ENCODE data around the gene CACNB2. TPM values are rescaled to one million over a fixed set of nuclear protein-coding genes. Genes with fewer than 3 reads are reported as not detected.
A peak's percentile ranks its signal among the peaks of the same experiment; 100 is the strongest.

CACNB2 gene
- total and polyA plus RNA-seq, 10 of the 15 experiments (the other 5 are each of a cell fraction or from before 2014, with no cell fraction given) = 0.62 to 8.1 (median 1.2) TPM

GRCh38 chr10:18310761-18311160 lies 170.5 kb downstream of the CACNB2 start (continued):
- TF ChIP-seq USF1 (IDR thresholded peaks at IDR 0.05; ENCODE audit: borderline replicate concordance, extremely low read length, insufficient read depth, low read depth, low read length) (no peak), SREBF1 (IDR thresholded peaks at IDR 0.05; ENCODE audit: low read length) (no peak), ZNF687 (IDR thresholded peaks at IDR 0.05) (no peak), MEF2B (IDR thresholded peaks at IDR 0.05; ENCODE audit: partially characterized antibody, poor library complexity, severe bottlenecking) (no peak), POLR2A (IDR thresholded peaks at IDR 0.05; ENCODE audit: low read depth, low read length) (no peak)

GRCh38 chr10:18312374-18313139 lies 172.3 kb downstream of the CACNB2 start:
- ATAC-seq (peak; percentile 91), FAIRE-seq (peak; percentile 73), DNase-seq (ENCODE audit: low read depth, low spot score) (no peak)
- H3K36me3 ChIP-seq (ENCODE audit: control insufficient read depth in 2 of 2, insufficient read depth in 2 of 2, low read length in 1 of 2) = no peaks in the 10 kb centered on the region
- in situ Hi-C loops (cut with MboI) = no loop called here
- no peaks in the 10 kb centered on the region for H3K4me1 ChIP-seq (ENCODE audit: control insufficient read depth, insufficient read depth, low read length)
- H3K9ac ChIP-seq (ENCODE audit: control insufficient read depth, insufficient read depth, low read length) = no peak overlapping the region
- no peaks in the 10 kb centered on the region for H3K79me2 ChIP-seq (ENCODE audit: control insufficient read depth, insufficient read depth, low read length)
- no TSS peak for BruUV-seq (replicated peaks)
- H2AFZ ChIP-seq (ENCODE audit: control insufficient read depth, low read depth, low read length) = no peak overlapping the region
- no peak overlapping the region for H3K4me2 ChIP-seq (ENCODE audit: control insufficient read depth, insufficient read depth)
- ChIA-PET POLR2A (interaction anchor here (0.5 to 0.7 kb wide), 3 partner anchors 73 to 553 kb away, joined by 3 to 4 read pairs (median 3); no protein-coding TSS in a partner anchor), SMC1A (ENCODE audit: uncharacterized antibody, unreplicated experiment) (interaction anchor here (0.7 to 3.5 kb wide), 33 partner anchors 8 to 700 kb away, joined by 3 to 19 read pairs (median 4); no protein-coding TSS in a partner anchor), CTCF (interaction anchor here (0.7 to 4.2 kb wide), 40 partner anchors 9 to 464 kb away, joined by 3 to 40 read pairs (median 4); no protein-coding TSS in a partner anchor), RAD21 (ENCODE audit: unreplicated experiment) (interaction anchor here (0.6 to 3.7 kb wide), 24 partner anchors 10 to 665 kb away, joined by 3 to 20 read pairs (median 3); no protein-coding TSS in a partner anchor)
- H4K20me1 ChIP-seq (ENCODE audit: control insufficient read depth, insufficient read depth) = no peaks in the 10 kb centered on the region
- intact Hi-C loops (cut with micrococcal nuclease; ENCODE audit: unreplicated experiment) = loop anchor here (2.0 to 10.0 kb wide), 3 partner anchors 75 to 458 kb away; no protein-coding TSS in a partner anchor
- no peak overlapping the region for H3K4me3 ChIP-seq
- 20% methylated on average over 7 of the region's 7 CpGs for WGBS (ENCODE audit: insufficient coverage, insufficient replicate concordance, low lambda C conversion rate, missing lambda C conversion rate)
- H3K9me3 ChIP-seq (replicated peaks; ENCODE audit: control insufficient read depth, insufficient read depth, low read length) = no peaks in the 10 kb centered on the region
- H3K27me3 ChIP-seq (replicated peaks in 1 of 2; ENCODE audit: control insufficient read depth in 2 of 2, insufficient read depth in 2 of 2, low read length in 1 of 2) = no peaks in the 10 kb centered on the region
- H3K27ac ChIP-seq (ENCODE audit: control insufficient read depth, insufficient read depth) = no peak overlapping the region
- TF ChIP-seq MTA3 (IDR thresholded peaks at IDR 0.05; ENCODE audit: borderline replicate concordance, low read length) (no peak), ZNF274 (IDR thresholded peaks at IDR 0.05; ENCODE audit: insufficient read depth, insufficient read length) (no peak), NFYB (IDR thresholded peaks at IDR 0.05; ENCODE audit: insufficient read depth, low read depth, low read length) (no peak), DPF2 (IDR thresholded peaks at IDR 0.05) (no peak), RAD21 (IDR thresholded peaks at IDR 0.05; ENCODE audit: insufficient read depth, low read depth, low read length) (peak; percentile 68), ZBTB33 (IDR thresholded peaks at IDR 0.05) (no peak), ZZZ3 (IDR thresholded peaks at IDR 0.05; ENCODE audit: control insufficient read depth, insufficient read length, low read depth) (no peak), NFYA (IDR thresholded peaks at IDR 0.05; ENCODE audit: borderline replicate concordance, low read depth, low read length) (no peak), KLF5 (IDR thresholded peaks at IDR 0.05; ENCODE audit: partially characterized antibody) (no peak), ZSCAN29 (IDR thresholded peaks at IDR 0.05) (no peak)

Data from GM12878 (cell line).